MM.1S (cell line): ENCODE results near the gene NAA25.

Experiments
- EZH2 ChIP-seq: fragments of 300-600 bp; sonication (generic); optimal IDR thresholded peaks from 2 replicates; pipeline ENCODE3; 2017; ENCODE audit warnings: low read depth, mild to moderate bottlenecking, antibody characterized with exemption, low read length, mixed read lengths
- EZH2phosphoT487 ChIP-seq: fragments of 300-600 bp; sonication (generic); IDR thresholded peaks from 2 replicates; pipeline ENCODE4 v1.6.1; 2018; ENCODE audit warnings: antibody characterized with exemption, low read length
- TF ChIP-seq, protein P1 (sequence below): fragments of 300-600 bp; sonication (generic); IDR thresholded peaks from 2 replicates; pipeline ENCODE4 v1.5.1; 2016; ENCODE audit warnings: antibody characterized with exemption, low read length, mixed read lengths

DNA sequence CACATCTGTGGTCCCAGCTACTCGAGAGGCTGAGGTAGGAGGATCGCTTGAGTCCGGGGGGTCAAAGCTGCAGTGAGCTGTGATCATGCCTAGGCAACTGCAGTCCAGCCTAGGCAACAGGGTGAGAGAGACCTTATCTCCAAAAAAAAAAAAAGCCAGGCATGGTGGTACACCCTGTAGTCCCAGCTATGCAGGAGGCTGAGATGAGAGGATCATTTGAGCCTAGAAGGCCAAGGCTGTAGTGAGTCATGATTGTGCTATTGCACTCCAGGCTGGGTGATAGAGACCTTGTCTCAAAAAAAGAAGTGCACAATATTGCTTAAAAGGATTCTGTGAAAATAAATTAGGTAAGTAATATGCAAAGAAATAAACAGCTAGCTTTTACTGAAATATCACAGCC lies 17.0 kb downstream of the NAA25 start:
- TF ChIP-seq EZH2: no peak
- TF ChIP-seq, protein P1, sequence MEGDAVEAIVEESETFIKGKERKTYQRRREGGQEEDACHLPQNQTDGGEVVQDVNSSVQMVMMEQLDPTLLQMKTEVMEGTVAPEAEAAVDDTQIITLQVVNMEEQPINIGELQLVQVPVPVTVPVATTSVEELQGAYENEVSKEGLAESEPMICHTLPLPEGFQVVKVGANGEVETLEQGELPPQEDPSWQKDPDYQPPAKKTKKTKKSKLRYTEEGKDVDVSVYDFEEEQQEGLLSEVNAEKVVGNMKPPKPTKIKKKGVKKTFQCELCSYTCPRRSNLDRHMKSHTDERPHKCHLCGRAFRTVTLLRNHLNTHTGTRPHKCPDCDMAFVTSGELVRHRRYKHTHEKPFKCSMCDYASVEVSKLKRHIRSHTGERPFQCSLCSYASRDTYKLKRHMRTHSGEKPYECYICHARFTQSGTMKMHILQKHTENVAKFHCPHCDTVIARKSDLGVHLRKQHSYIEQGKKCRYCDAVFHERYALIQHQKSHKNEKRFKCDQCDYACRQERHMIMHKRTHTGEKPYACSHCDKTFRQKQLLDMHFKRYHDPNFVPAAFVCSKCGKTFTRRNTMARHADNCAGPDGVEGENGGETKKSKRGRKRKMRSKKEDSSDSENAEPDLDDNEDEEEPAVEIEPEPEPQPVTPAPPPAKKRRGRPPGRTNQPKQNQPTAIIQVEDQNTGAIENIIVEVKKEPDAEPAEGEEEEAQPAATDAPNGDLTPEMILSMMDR: no peak
- no peak for TF ChIP-seq EZH2phosphoT487
